GM23338 (cell line): ENCODE results near the gene SLC28A1. TPM values are rescaled to one million over a fixed set of nuclear protein-coding genes. Genes with fewer than 3 reads are reported as not detected.

ENCODE experiments used
- ATAC-seq: fragments of 200-7000 bp; cut with Tn5 transposase; 3 replicates; pipeline ENCODE4 v1.9.1; 2020
- DNase-seq: peaks from one replicate; pipeline ENCODE4 v3.0.0-alpha.2; 2015; ENCODE audit warnings: low spot score
- H2AFZ ChIP-seq: fragments of 200-600 bp; sonication (generic); 2 replicates; pipeline ENCODE4 v1.8.0; 2016; ENCODE audit warnings: antibody characterized with exemption, mild to moderate bottlenecking, moderate library complexity
- H3F3A ChIP-seq: fragments of 200-600 bp; sonication (generic); replicated peaks from 2 replicates; pipeline ENCODE4 v1.8.0; 2017; ENCODE audit warnings: antibody characterized with exemption, mixed run types, low read depth
- H3K27ac ChIP-seq: fragments of 200-600 bp; sonication (generic); 2 replicates; pipeline ENCODE4 v1.6.1; 2016; ENCODE audit warnings: low read depth
- H3K27me3 ChIP-seq: fragments of 200-600 bp; sonication (generic); 2 replicates; pipeline ENCODE4 v1.8.0; 2016; ENCODE audit warnings: mild to moderate bottlenecking, mixed run types, moderate library complexity; ENCODE audit not compliant: insufficient read depth
- H3K36me3 ChIP-seq: fragments of 200-600 bp; sonication (generic); 2 replicates; pipeline ENCODE4 v1.8.0; 2016; ENCODE audit warnings: mild to moderate bottlenecking; ENCODE audit not compliant: insufficient read depth
- H3K4me1 ChIP-seq: fragments of 200-600 bp; sonication (generic); 2 replicates; pipeline ENCODE4 v1.8.0; 2016; ENCODE audit warnings: mild to moderate bottlenecking, moderate library complexity; ENCODE audit not compliant: insufficient read depth
- H3K4me2 ChIP-seq: fragments of 200-600 bp; sonication (generic); 2 replicates; pipeline ENCODE4 v1.7.1; 2017; ENCODE audit warnings: mixed run types
- H3K4me3 ChIP-seq: fragments of 200-600 bp; sonication (generic); 2 replicates; pipeline ENCODE4 v1.6.1; 2016; ENCODE audit warnings: mixed run types
- H3K79me2 ChIP-seq: fragments of 200-600 bp; sonication (generic); replicated peaks from 2 replicates; pipeline ENCODE4 v1.8.0; 2017; ENCODE audit warnings: mild to moderate bottlenecking; ENCODE audit not compliant: insufficient read depth
- H3K9me2 ChIP-seq: fragments of 200-600 bp; sonication (generic); 2 replicates; pipeline ENCODE4 v1.8.0; 2017; ENCODE audit not compliant: insufficient read depth
- H4K20me1 ChIP-seq: fragments of 200-600 bp; sonication (generic); replicated peaks from 2 replicates; pipeline ENCODE4 v1.8.0; 2017; ENCODE audit warnings: mild to moderate bottlenecking; ENCODE audit not compliant: insufficient read depth
- H3K27ac Mint-ChIP-seq: 2 replicates; pipeline ENCODE4 v1.8.0; 2020; ENCODE audit warnings: inconsistent platforms, mild to moderate bottlenecking, moderate library complexity, mixed read lengths
- H3K27me3 Mint-ChIP-seq: 3 replicates; pipeline ENCODE4 v1.8.0; 2022; ENCODE audit warnings: low read depth, mild to moderate bottlenecking, moderate library complexity, mixed read lengths, inconsistent platforms; ENCODE audit not compliant: insufficient read depth, poor library complexity
- H3K36me3 Mint-ChIP-seq: 3 replicates; pipeline ENCODE4 v1.8.0; 2021; ENCODE audit warnings: low read depth, mild to moderate bottlenecking, inconsistent platforms, moderate library complexity, mixed read lengths
- H3K4me1 Mint-ChIP-seq: 3 replicates; pipeline ENCODE4 v1.8.0; 2020; ENCODE audit warnings: mild to moderate bottlenecking, inconsistent platforms, mixed read lengths
- H3K4me3 Mint-ChIP-seq: 3 replicates; pipeline ENCODE4 v1.8.0; 2021; ENCODE audit warnings: moderate library complexity, mild to moderate bottlenecking, inconsistent platforms, mixed read lengths
- H3K9me3 Mint-ChIP-seq: 3 replicates; pipeline ENCODE4 v1.8.0; 2020; ENCODE audit warnings: moderate library complexity, mild to moderate bottlenecking, inconsistent platforms, mixed read lengths
- CTCF ChIP-seq, 2 experiments: fragments of 200-600 bp in 1 of 2; sonication (generic) in 1 of 2; conservative IDR thresholded peaks; 2 replicates each; pipeline versions ENCODE4 v1.5.1 to v1.6.1; 2016 to 2017; ENCODE audit warnings: antibody characterized with exemption in 2 of 2, low read depth in 2 of 2, mild to moderate bottlenecking in 2 of 2, moderate library complexity in 1 of 2
- EZH2phosphoT487 ChIP-seq: fragments of 200-600 bp; sonication (generic); IDR thresholded peaks from one replicate; pipeline ENCODE4 v1.8.1; 2018; ENCODE audit warnings: antibody characterized with exemption; ENCODE audit not compliant: unreplicated experiment
- STAT1 ChIP-seq: IDR thresholded peaks from one replicate; pipeline ENCODE4 v1.6.1; 2016; ENCODE audit warnings: antibody characterized with exemption; ENCODE audit not compliant: unreplicated experiment
- ZNF114 ChIP-seq: fragments of 250-450 bp; sonication (Bioruptor Pico); IDR thresholded peaks from 2 replicates; pipeline ENCODE4 v1.5.0; 2020; ENCODE audit warnings: mild to moderate bottlenecking, moderate library complexity
- polyA plus RNA-seq: library from polyadenylated mRNA; unstranded; fragments of >200 nt; fragmentation: Nextera tagmentation; extraction: Ambion mirVana; gene quantifications from 2 replicates; pipeline ENCODE4 v1.2.1, GENCODE V29; 2016
- total RNA-seq: library from RNA; depleted of rRNA; stranded (reverse); fragments of >200 nt; shearing (Covaris generic); gene quantifications from 2 replicates; pipeline ENCODE4 v1.2.3, GENCODE V29; 2014
- TF ChIP-seq, protein P1 (sequence below): fragments of 250-450 bp; sonication (Bioruptor Pico); IDR thresholded peaks from 2 replicates; pipeline ENCODE4 v1.5.0; 2020; ENCODE audit warnings: mild to moderate bottlenecking, moderate library complexity

SLC28A1 gene
- total and polyA plus RNA-seq, 2 experiments from 2014 or later: not detected

DNA sequence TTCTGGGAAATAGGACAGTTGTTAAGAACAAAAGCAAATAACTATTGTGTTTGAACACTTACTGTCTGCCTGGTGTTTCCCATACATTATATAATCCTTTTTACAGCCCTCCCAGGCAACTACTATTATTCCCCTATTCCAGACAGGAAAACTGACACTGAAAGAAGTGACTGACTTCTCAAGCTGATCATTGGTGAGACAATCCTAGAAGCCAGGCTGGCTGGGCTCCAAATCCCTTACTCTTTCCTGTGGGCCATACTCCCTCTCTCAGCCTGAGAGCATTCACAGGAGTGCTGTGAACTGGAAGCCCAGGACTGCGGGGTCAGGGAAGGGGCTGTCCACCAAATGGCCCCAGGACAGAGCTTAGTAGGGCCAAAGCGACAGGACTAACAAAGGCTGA is 58.0 kb downstream of the SLC28A1 start:
- no peak for DNase-seq
- H3K27ac ChIP-seq: no peak overlapping the region
- Mint-ChIP-seq H3K9me3 (peaks cover 2% of the 10 kb centered on the region; the same call in 1 of the 3 replicates), H3K36me3 (no peaks in the 10 kb centered on the region), H3K4me1 (no peaks in the 10 kb centered on the region), H3K27ac (no peak overlapping the region), H3K4me3 (no peak overlapping the region), H3K27me3 (peaks cover 6% of the 10 kb centered on the region)
- H3F3A ChIP-seq: no peaks in the 10 kb centered on the region
- H3K36me3 ChIP-seq: no peaks in the 10 kb centered on the region
- no peak overlapping the region for H2AFZ ChIP-seq
- no peaks in the 10 kb centered on the region for H3K9me2 ChIP-seq
- H3K27me3 ChIP-seq: no peaks in the 10 kb centered on the region
- H3K4me2 ChIP-seq: no peak overlapping the region
- no peak overlapping the region for H3K4me3 ChIP-seq
- no peak for ATAC-seq
- no peaks in the 10 kb centered on the region for H3K4me1 ChIP-seq
- no peak for TF ChIP-seq CTCF (conservative IDR thresholded peaks at IDR 0.05; ENCODE audit: low read depth in 2 of 2)
- no peak for TF ChIP-seq STAT1
- no peak for TF ChIP-seq ZNF114 (CRISPR knock-in tag)
- TF ChIP-seq EZH2phosphoT487: no peak
- TF ChIP-seq, protein P1, sequence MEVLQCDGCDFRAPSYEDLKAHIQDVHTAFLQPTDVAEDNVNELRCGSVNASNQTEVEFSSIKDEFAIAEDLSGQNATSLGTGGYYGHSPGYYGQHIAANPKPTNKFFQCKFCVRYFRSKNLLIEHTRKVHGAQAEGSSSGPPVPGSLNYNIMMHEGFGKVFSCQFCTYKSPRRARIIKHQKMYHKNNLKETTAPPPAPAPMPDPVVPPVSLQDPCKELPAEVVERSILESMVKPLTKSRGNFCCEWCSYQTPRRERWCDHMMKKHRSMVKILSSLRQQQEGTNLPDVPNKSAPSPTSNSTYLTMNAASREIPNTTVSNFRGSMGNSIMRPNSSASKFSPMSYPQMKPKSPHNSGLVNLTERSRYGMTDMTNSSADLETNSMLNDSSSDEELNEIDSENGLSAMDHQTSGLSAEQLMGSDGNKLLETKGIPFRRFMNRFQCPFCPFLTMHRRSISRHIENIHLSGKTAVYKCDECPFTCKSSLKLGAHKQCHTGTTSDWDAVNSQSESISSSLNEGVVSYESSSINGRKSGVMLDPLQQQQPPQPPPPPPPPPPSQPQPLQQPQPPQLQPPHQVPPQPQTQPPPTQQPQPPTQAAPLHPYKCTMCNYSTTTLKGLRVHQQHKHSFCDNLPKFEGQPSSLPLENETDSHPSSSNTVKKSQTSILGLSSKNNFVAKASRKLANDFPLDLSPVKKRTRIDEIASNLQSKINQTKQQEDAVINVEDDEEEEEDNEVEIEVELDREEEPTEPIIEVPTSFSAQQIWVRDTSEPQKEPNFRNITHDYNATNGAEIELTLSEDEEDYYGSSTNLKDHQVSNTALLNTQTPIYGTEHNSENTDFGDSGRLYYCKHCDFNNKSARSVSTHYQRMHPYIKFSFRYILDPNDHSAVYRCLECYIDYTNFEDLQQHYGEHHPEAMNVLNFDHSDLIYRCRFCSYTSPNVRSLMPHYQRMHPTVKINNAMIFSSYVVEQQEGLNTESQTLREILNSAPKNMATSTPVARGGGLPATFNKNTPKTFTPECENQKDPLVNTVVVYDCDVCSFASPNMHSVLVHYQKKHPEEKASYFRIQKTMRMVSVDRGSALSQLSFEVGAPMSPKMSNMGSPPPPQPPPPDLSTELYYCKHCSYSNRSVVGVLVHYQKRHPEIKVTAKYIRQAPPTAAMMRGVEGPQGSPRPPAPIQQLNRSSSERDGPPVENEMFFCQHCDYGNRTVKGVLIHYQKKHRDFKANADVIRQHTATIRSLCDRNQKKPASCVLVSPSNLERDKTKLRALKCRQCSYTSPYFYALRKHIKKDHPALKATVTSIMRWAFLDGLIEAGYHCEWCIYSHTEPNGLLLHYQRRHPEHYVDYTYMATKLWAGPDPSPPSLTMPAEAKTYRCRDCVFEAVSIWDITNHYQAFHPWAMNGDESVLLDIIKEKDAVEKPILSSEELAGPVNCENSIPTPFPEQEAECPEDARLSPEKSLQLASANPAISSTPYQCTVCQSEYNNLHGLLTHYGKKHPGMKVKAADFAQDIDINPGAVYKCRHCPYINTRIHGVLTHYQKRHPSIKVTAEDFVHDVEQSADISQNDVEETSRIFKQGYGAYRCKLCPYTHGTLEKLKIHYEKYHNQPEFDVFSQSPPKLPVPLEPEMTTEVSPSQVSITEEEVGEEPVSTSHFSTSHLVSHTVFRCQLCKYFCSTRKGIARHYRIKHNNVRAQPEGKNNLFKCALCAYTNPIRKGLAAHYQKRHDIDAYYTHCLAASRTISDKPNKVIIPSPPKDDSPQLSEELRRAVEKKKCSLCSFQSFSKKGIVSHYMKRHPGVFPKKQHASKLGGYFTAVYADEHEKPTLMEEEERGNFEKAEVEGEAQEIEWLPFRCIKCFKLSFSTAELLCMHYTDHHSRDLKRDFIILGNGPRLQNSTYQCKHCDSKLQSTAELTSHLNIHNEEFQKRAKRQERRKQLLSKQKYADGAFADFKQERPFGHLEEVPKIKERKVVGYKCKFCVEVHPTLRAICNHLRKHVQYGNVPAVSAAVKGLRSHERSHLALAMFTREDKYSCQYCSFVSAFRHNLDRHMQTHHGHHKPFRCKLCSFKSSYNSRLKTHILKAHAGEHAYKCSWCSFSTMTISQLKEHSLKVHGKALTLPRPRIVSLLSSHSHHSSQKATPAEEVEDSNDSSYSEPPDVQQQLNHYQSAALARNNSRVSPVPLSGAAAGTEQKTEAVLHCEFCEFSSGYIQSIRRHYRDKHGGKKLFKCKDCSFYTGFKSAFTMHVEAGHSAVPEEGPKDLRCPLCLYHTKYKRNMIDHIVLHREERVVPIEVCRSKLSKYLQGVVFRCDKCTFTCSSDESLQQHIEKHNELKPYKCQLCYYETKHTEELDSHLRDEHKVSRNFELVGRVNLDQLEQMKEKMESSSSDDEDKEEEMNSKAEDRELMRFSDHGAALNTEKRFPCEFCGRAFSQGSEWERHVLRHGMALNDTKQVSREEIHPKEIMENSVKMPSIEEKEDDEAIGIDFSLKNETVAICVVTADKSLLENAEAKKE (CRISPR knock-in tag): no peak
- H3K79me2 ChIP-seq: no peaks in the 10 kb centered on the region
- no peaks in the 10 kb centered on the region for H4K20me1 ChIP-seq
